Stimulated activated CD4-positive, alpha-beta T cell treated with anti-CD3 and anti-CD28 coated beads, TNF-alpha, amount 100 ng/mL, for 1 hour (primary cell): ENCODE measurements around the gene E2F4.

Experiments used
- DNase-seq, 3 donors: peaks; one replicate each; pipeline ENCODE4 v3.0.0-alpha.2; 2020; ENCODE audit warnings: low read depth in 3 of 3, low spot score in 1 of 3

The E2F4 gene

GRCh38 chr16:67190448-67191399 is 1.2 kb upstream of the E2F4 start:
- DNase-seq: no peak

- no peak for DNase-seq
These were observed 452 bp upstream of the E2F4 start for GRCh38 chr16:67191411-67191994.

- DNase-seq: no peak
These were observed 916 bp downstream of the E2F4 start for GRCh38 chr16:67192781-67193361.

GRCh38 chr16:67193536-67193935 is 1.6 kb downstream of the E2F4 start:
- no peak for DNase-seq

GRCh38 chr16:67194260-67194659 is 2.3 kb downstream of the E2F4 start:
- DNase-seq: no peak

- DNase-seq: no peak
These were observed 3.7 kb downstream of the E2F4 start for GRCh38 chr16:67195676-67196075.

GRCh38 chr16:67196881-67197280 is 4.9 kb downstream of the E2F4 start:
- DNase-seq: no peak

GRCh38 chr16:67197704-67198103 is 5.7 kb downstream of the E2F4 start:
- DNase-seq: no peak

GRCh38 chr16:67198238-67198734 is 6.3 kb downstream of the E2F4 start:
- no peak for DNase-seq

GRCh38 chr16:67199011-67199807 is 7.3 kb downstream of the E2F4 start, which contains the start of gene ELMO3:
TSS of gene ELMO3 (plus strand) at chr16:67199131. CDS start at chr16:67199327, 196 bp downstream.
- DNase-seq: no peak

- DNase-seq: no peak
These were observed 7.8 kb downstream of the E2F4 start for GRCh38 chr16:67199808-67200198.

GRCh38 chr16:67200491-67200890 is 8.5 kb downstream of the E2F4 start:
- DNase-seq: no peak

- no peak for DNase-seq
These were observed 9.7 kb downstream of the E2F4 start for GRCh38 chr16:67201411-67202345.

GRCh38 chr16:67202426-67202825 is 10.5 kb downstream of the E2F4 start:
- DNase-seq: no peak

- no peak for DNase-seq
These were observed 11.1 kb downstream of the E2F4 start for GRCh38 chr16:67202956-67203493.

- no peak for DNase-seq
These were observed 12.1 kb downstream of the E2F4 start for GRCh38 chr16:67204076-67204475.

GRCh38 chr16:67206129-67206837 is 14.3 kb downstream of the E2F4 start:
- no peak for DNase-seq

GRCh38 chr16:67206838-67207248 is 14.9 kb downstream of the E2F4 start:
- no peak for DNase-seq
